Activated effector memory CD4-positive, alpha-beta T cell treated with Interleukin-2 at 50 U/mL for 16 hours (primary cell): ENCODE results near the gene MCTP2.

ENCODE experiments used
- DNase-seq: peaks from one replicate; pipeline ENCODE4 v3.0.0-alpha.2; 2020

The MCTP2 gene

GRCh38 chr15:94306700-94307650 lies 75.6 kb downstream of the MCTP2 start:
- no peak for DNase-seq

GRCh38 chr15:94312946-94313345 lies 81.6 kb downstream of the MCTP2 start:
- no peak for DNase-seq

- no peak for DNase-seq
Observed at GRCh38 chr15:94314639-94315038, 83.3 kb downstream of the MCTP2 start.

- no peak for DNase-seq
Observed at GRCh38 chr15:94317211-94317610, 85.8 kb downstream of the MCTP2 start.

- DNase-seq = no peak
Observed at GRCh38 chr15:94322141-94322540, 90.8 kb downstream of the MCTP2 start.

GRCh38 chr15:94323076-94323475 lies 91.7 kb downstream of the MCTP2 start:
- DNase-seq = no peak

GRCh38 chr15:94324117-94324826 lies 92.9 kb downstream of the MCTP2 start:
- DNase-seq = peak; percentile 20

- DNase-seq = no peak
Observed at GRCh38 chr15:94324835-94325767, 93.7 kb downstream of the MCTP2 start.

GRCh38 chr15:94327356-94327936 lies 96.1 kb downstream of the MCTP2 start:
- no peak for DNase-seq

GRCh38 chr15:94331731-94332130 lies 100.4 kb downstream of the MCTP2 start:
- DNase-seq = no peak

- DNase-seq = no peak
Observed at GRCh38 chr15:94335616-94336015, 104.3 kb downstream of the MCTP2 start.

- DNase-seq = no peak
Observed at GRCh38 chr15:94336817-94337467, 105.6 kb downstream of the MCTP2 start.

- DNase-seq = no peak
Observed at GRCh38 chr15:94338243-94338846, 107.0 kb downstream of the MCTP2 start.

- DNase-seq = no peak
Observed at GRCh38 chr15:94346282-94346681, 114.9 kb downstream of the MCTP2 start.

GRCh38 chr15:94348084-94348483 lies 116.7 kb downstream of the MCTP2 start:
- no peak for DNase-seq

GRCh38 chr15:94351031-94351535 lies 119.7 kb downstream of the MCTP2 start:
- DNase-seq = no peak

GRCh38 chr15:94352636-94353487 lies 121.5 kb downstream of the MCTP2 start:
- no peak for DNase-seq

- no peak for DNase-seq
Observed at GRCh38 chr15:94353488-94353820, 122.1 kb downstream of the MCTP2 start.

GRCh38 chr15:94354655-94355054 lies 123.3 kb downstream of the MCTP2 start:
- no peak for DNase-seq

GRCh38 chr15:94359716-94360115 lies 128.4 kb downstream of the MCTP2 start:
- no peak for DNase-seq
